ENCODE results near the gene CBX2.

GRCh38 chr17:79757140-79757745, 20.7 kb upstream of the CBX2 start:
- TF ChIP-seq CTCF (IDR thresholded peaks at IDR 0.05; ENCODE audit: insufficient read depth, low read length, poor library complexity, severe bottlenecking) (no peak), EZH2phosphoT487 (conservative IDR thresholded peaks at IDR 0.05; ENCODE audit: low read length) (no peak)

Measured in SU-DHL-6 (cell line).